Osteocyte (in vitro differentiated cells): ENCODE data around the gene RNF13. TPM values are rescaled to one million over a fixed set of nuclear protein-coding genes. Genes with fewer than 3 reads are reported as not detected.
"Not testable (repeated sequence)": the region's sequence is repeated elsewhere in the genome, so short reads cannot be mapped to it uniquely, and the experiment has no call there.

Experiments used
- DNase-seq: peaks from one replicate; pipeline ENCODE4 v3.0.0; 2021; ENCODE audit warnings: mixed read lengths; ENCODE audit not compliant: unreplicated experiment; ENCODE audit errors: extremely low spot score
- H3K27ac Mint-ChIP-seq: one replicate; pipeline ENCODE4 v1.8.0; 2021; ENCODE audit warnings: mild to moderate bottlenecking, mixed read lengths; ENCODE audit not compliant: unreplicated experiment
- H3K27me3 Mint-ChIP-seq: one replicate; pipeline ENCODE4 v1.8.0; 2021; ENCODE audit warnings: mixed read lengths; ENCODE audit not compliant: unreplicated experiment
- H3K36me3 Mint-ChIP-seq: one replicate; pipeline ENCODE4 v1.8.0; 2021; ENCODE audit warnings: mixed read lengths; ENCODE audit not compliant: unreplicated experiment
- H3K4me1 Mint-ChIP-seq: one replicate; pipeline ENCODE4 v1.8.0; 2021; ENCODE audit warnings: mixed read lengths; ENCODE audit not compliant: unreplicated experiment
- H3K4me3 Mint-ChIP-seq: one replicate; pipeline ENCODE4 v1.8.0; 2021; ENCODE audit warnings: mild to moderate bottlenecking, moderate library complexity, mixed read lengths; ENCODE audit not compliant: unreplicated experiment
- H3K9me3 Mint-ChIP-seq: one replicate; pipeline ENCODE4 v1.8.0; 2021; ENCODE audit warnings: mixed read lengths; ENCODE audit not compliant: unreplicated experiment
- total RNA-seq: library from RNA; stranded (reverse); gene quantifications from 2 replicates; pipeline ENCODE4 v1.2.1, GENCODE V29; 2021
- TF ChIP-seq, protein P1 (sequence below): fragments of 200-600 bp; sonication (generic); IDR thresholded peaks from 2 replicates; pipeline ENCODE4 v1.5.0; 2021; ENCODE audit warnings: antibody characterized with exemption, mild to moderate bottlenecking, moderate library complexity

RNF13 gene
- total RNA-seq, 1 donor from 2014 or later = 45.1 TPM

DNA sequence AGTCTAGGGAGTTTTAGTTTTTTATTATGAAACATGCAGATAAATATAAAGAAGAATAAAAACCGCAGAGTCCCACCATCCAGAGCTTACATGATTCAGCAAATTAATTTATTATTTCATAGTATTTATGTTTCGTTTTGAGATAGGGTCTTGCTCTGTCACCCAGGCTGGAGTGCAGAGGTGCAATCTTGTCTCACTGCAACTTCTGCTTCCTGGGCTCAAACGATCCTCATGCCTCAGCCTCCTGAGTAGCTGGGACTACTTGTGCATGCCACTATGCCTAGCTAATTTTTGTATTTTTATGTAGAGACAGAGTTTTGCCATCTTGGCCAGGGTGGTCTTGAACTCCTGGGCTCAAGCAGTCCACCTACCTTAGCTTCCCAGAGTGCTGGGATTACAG lies 13.6 kb downstream of the RNF13 start:
- H3K27me3 Mint-ChIP-seq = no peaks in the 10 kb centered on the region
- TF ChIP-seq, protein P1, sequence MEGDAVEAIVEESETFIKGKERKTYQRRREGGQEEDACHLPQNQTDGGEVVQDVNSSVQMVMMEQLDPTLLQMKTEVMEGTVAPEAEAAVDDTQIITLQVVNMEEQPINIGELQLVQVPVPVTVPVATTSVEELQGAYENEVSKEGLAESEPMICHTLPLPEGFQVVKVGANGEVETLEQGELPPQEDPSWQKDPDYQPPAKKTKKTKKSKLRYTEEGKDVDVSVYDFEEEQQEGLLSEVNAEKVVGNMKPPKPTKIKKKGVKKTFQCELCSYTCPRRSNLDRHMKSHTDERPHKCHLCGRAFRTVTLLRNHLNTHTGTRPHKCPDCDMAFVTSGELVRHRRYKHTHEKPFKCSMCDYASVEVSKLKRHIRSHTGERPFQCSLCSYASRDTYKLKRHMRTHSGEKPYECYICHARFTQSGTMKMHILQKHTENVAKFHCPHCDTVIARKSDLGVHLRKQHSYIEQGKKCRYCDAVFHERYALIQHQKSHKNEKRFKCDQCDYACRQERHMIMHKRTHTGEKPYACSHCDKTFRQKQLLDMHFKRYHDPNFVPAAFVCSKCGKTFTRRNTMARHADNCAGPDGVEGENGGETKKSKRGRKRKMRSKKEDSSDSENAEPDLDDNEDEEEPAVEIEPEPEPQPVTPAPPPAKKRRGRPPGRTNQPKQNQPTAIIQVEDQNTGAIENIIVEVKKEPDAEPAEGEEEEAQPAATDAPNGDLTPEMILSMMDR = no peak
- peaks cover 12% of the 10 kb centered on the region for H3K36me3 Mint-ChIP-seq
- H3K4me1 Mint-ChIP-seq = peaks cover 1% of the 10 kb centered on the region
- DNase-seq = no peak
- H3K4me3 Mint-ChIP-seq = no peak overlapping the region
- H3K27ac Mint-ChIP-seq = no peak overlapping the region
- peaks cover 25% of the 10 kb centered on the region for H3K9me3 Mint-ChIP-seq

DNA sequence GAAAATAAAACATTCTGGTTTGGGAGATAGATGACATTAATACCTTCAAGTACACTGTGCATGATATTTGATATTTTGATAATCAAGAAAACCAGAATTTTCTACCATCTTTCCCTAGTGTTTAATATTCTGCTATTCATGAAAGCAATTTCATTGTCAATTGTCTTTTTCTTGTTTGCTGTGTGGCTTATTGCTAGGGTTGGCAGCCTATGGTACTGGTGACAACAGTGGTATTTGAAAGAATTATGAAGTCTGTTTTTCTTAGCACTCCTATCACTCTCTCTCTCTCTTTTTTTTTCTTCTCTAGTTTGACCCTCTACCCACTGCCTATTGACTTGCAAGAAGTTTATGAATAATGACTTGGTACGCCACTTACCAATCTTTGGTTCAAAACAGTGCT lies 15.4 kb downstream of the RNF13 start:
- H3K9me3 Mint-ChIP-seq = peaks cover 22% of the 10 kb centered on the region
- TF ChIP-seq, protein P1 = no peak
- H3K36me3 Mint-ChIP-seq = peaks cover 14% of the 10 kb centered on the region
- H3K4me1 Mint-ChIP-seq = peaks cover 5% of the 10 kb centered on the region
- no peaks in the 10 kb centered on the region for H3K27me3 Mint-ChIP-seq
- no peak for DNase-seq
- no peak overlapping the region for H3K4me3 Mint-ChIP-seq
- no peak overlapping the region for H3K27ac Mint-ChIP-seq

GRCh38 chr3:149829631-149830030 lies 16.6 kb downstream of the RNF13 start:
- H3K27me3 Mint-ChIP-seq, DNase-seq, H3K4me3 Mint-ChIP-seq, H3K27ac Mint-ChIP-seq, H3K4me1 Mint-ChIP-seq: not testable (repeated sequence)
- peaks cover 17% of the 10 kb centered on the region for H3K36me3 Mint-ChIP-seq
- H3K9me3 Mint-ChIP-seq = peaks cover 23% of the 10 kb centered on the region

GRCh38 chr3:149830902-149831301 lies 17.9 kb downstream of the RNF13 start:
- Mint-ChIP-seq H3K9me3 (peaks cover 27% of the 10 kb centered on the region), H3K4me3 (no peak overlapping the region), H3K4me1 (peaks cover 5% of the 10 kb centered on the region), H3K27ac (no peak overlapping the region), H3K36me3 (peaks cover 20% of the 10 kb centered on the region), H3K27me3 (no peaks in the 10 kb centered on the region)
- TF ChIP-seq, protein P1 = no peak
- no peak for DNase-seq

DNA sequence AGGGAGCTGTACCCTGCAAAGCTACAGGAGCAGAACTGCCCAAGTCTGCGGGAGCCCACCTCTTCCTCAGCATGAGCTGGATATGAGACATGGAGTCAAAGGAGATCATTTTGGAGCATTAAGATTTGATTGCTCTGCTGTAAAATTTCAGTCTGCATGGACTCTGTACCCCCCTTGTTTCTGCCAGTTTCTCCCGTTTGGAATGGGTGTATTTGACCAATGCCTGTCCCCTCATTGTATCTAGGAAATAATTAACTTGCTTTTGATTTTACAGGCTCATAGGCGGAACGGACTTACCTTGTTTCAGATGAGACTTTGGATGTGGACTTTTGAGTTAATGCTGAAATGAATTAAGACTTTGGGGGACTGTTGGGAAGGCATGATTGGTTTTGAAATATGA lies 18.3 kb downstream of the RNF13 start:
- Mint-ChIP-seq H3K27ac (no peak overlapping the region), H3K9me3 (peaks cover 27% of the 10 kb centered on the region), H3K36me3 (peaks cover 20% of the 10 kb centered on the region), H3K4me1 (peaks cover 5% of the 10 kb centered on the region), H3K4me3 (no peak overlapping the region), H3K27me3 (no peaks in the 10 kb centered on the region)
- TF ChIP-seq, protein P1 = no peak
- DNase-seq = no peak

- no peak overlapping the region for H3K27ac Mint-ChIP-seq
- no peaks in the 10 kb centered on the region for H3K27me3 Mint-ChIP-seq
- DNase-seq = no peak
- TF ChIP-seq, protein P1 = no peak
- peaks cover 5% of the 10 kb centered on the region for H3K4me1 Mint-ChIP-seq
- H3K36me3 Mint-ChIP-seq = peaks cover 23% of the 10 kb centered on the region
- no peak overlapping the region for H3K4me3 Mint-ChIP-seq
- peaks cover 27% of the 10 kb centered on the region for H3K9me3 Mint-ChIP-seq
These were observed 19.1 kb downstream of the RNF13 start for GRCh38 chr3:149832086-149832485.
